ENCODE results near the gene ABT1.

DNA sequence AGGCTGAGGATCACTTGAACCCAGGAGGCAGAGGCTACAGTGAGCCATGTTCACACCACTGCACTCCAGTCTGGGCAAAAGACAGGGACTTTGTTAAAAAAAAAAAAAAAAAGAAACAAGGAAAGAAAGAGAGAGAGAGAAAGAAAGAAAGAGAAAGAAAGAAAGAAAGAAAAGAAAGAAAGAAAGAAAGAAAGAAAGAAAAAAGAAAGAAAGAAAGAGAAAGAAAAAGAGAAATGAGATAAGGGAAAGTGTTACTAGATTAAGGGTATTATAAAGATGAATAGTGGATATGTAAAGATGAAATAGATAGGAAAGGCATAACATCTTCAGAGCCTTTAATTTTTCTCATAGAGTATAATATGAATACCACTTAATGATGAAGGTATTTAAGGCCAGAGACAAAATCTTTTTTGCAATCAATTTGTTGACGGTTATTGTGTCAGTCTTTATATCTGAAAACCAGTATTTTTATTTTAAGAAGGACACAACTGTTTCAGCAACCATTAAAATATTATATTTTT, 26.6 kb downstream of the ABT1 start:
- TF ChIP-seq, protein P1, sequence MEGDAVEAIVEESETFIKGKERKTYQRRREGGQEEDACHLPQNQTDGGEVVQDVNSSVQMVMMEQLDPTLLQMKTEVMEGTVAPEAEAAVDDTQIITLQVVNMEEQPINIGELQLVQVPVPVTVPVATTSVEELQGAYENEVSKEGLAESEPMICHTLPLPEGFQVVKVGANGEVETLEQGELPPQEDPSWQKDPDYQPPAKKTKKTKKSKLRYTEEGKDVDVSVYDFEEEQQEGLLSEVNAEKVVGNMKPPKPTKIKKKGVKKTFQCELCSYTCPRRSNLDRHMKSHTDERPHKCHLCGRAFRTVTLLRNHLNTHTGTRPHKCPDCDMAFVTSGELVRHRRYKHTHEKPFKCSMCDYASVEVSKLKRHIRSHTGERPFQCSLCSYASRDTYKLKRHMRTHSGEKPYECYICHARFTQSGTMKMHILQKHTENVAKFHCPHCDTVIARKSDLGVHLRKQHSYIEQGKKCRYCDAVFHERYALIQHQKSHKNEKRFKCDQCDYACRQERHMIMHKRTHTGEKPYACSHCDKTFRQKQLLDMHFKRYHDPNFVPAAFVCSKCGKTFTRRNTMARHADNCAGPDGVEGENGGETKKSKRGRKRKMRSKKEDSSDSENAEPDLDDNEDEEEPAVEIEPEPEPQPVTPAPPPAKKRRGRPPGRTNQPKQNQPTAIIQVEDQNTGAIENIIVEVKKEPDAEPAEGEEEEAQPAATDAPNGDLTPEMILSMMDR (IDR thresholded peaks at IDR 0.05; ENCODE audit: low read length) = no peak
- TF ChIP-seq EZH2 (optimal IDR thresholded peaks at IDR 0.05; ENCODE audit: low read depth, low read length) = no peak

Data from MM.1S (cell line).